Measurements from ENCODE around the gene SH2D1B.
A peak's percentile ranks its signal among the peaks of the same experiment; 100 is the strongest.
"Not testable (repeated sequence)": the region's sequence is repeated elsewhere in the genome, so short reads cannot be mapped to it uniquely, and the experiment has no call there.

Gene SH2D1B

GRCh38 chr1:162412002-162412401 lies at the start of gene SH2D1B:
Gene SH2D1B, minus strand, starts transcription at chr1:162412136. Its CDS starts 120 bp downstream, at chr1:162412016.
- DNase-seq = peak; percentile 27

- DNase-seq = no peak
Measured at GRCh38 chr1:162458236-162458635, 46.3 kb upstream of the SH2D1B start.

- no peak for DNase-seq
Measured at GRCh38 chr1:162456323-162456722, 44.4 kb upstream of the SH2D1B start.

GRCh38 chr1:162454361-162454760 lies 42.4 kb upstream of the SH2D1B start:
- DNase-seq = not testable (repeated sequence)

- no peak for DNase-seq
Measured at GRCh38 chr1:162446946-162447345, 35.0 kb upstream of the SH2D1B start.

- no peak for DNase-seq
Measured at GRCh38 chr1:162444903-162445302, 33.0 kb upstream of the SH2D1B start.

- DNase-seq = not testable (repeated sequence)
Measured at GRCh38 chr1:162432977-162433713, 21.2 kb upstream of the SH2D1B start.

GRCh38 chr1:162430583-162430982 lies 18.6 kb upstream of the SH2D1B start:
- no peak for DNase-seq

GRCh38 chr1:162422662-162423375 lies 10.9 kb upstream of the SH2D1B start:
- no peak for DNase-seq

- DNase-seq = no peak
Measured at GRCh38 chr1:162421258-162422164, 9.6 kb upstream of the SH2D1B start.

- DNase-seq = no peak
Measured at GRCh38 chr1:162420120-162420519, 8.2 kb upstream of the SH2D1B start.

GRCh38 chr1:162419450-162419931 lies 7.6 kb upstream of the SH2D1B start:
- DNase-seq = not testable (repeated sequence)

- DNase-seq = not testable (repeated sequence)
Measured at GRCh38 chr1:162418584-162418983, 6.6 kb upstream of the SH2D1B start.

GRCh38 chr1:162417650-162418049 lies 5.7 kb upstream of the SH2D1B start:
- no peak for DNase-seq

- no peak for DNase-seq
Measured at GRCh38 chr1:162416909-162417308, 5.0 kb upstream of the SH2D1B start.

GRCh38 chr1:162416215-162416614 lies 4.3 kb upstream of the SH2D1B start:
- DNase-seq = no peak

- peak; percentile 46 for DNase-seq
Measured at GRCh38 chr1:162407539-162407938, 4.4 kb downstream of the SH2D1B start.

- DNase-seq = no peak
Measured at GRCh38 chr1:162406811-162407210, 5.1 kb downstream of the SH2D1B start.

GRCh38 chr1:162405800-162406199 lies 6.1 kb downstream of the SH2D1B start:
- DNase-seq = no peak

GRCh38 chr1:162404550-162405160 lies 7.3 kb downstream of the SH2D1B start:
- no peak for DNase-seq

- no peak for DNase-seq
Measured at GRCh38 chr1:162400790-162401355, 11.1 kb downstream of the SH2D1B start.

- peak; percentile 43 for DNase-seq
Measured at GRCh38 chr1:162398999-162399580, 12.8 kb downstream of the SH2D1B start.
